Measurements from ENCODE around the gene VPREB1.
A peak's percentile ranks its signal among the peaks of the same experiment; 100 is the strongest.
"Not testable (repeated sequence)": the region's sequence is repeated elsewhere in the genome, so short reads cannot be mapped to it uniquely, and the experiment has no call there.

The VPREB1 gene

GRCh38 chr22:22246706-22247105, 2.1 kb downstream of the VPREB1 start:
- no peak for DNase-seq (ENCODE audit: low read depth)

- DNase-seq (ENCODE audit: low read depth) = no peak
Measured at GRCh38 chr22:22248878-22249277, 4.3 kb downstream of the VPREB1 start.

DNA sequence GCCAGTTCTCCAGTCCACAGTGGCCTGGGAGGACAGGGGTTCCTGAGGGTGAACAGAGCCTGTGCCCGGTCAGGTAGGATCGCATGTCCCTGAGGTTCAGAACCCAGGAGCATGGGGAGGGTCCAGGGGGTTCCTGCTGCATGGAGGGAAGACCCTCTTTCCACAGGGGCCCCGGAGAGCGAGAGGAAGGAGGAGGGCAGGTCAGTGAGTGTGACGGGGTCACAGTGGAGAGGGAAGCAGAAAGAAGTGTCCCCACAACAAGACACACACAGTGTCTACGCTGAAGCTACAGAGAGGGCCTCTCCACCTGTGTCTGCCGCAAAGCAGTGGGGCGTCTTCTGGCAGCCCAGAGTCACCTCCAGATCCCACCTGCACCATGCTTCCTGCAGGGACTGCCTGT, 6.1 kb downstream of the VPREB1 start:
- DNase-seq (ENCODE audit: low read depth) = not testable (repeated sequence)

- DNase-seq (ENCODE audit: low read depth) = not testable (repeated sequence)
Measured at GRCh38 chr22:22256133-22256532, 11.5 kb downstream of the VPREB1 start.

GRCh38 chr22:22258597-22259415, 14.2 kb downstream of the VPREB1 start:
- DNase-seq (ENCODE audit: low read depth) = not testable (repeated sequence)

DNA sequence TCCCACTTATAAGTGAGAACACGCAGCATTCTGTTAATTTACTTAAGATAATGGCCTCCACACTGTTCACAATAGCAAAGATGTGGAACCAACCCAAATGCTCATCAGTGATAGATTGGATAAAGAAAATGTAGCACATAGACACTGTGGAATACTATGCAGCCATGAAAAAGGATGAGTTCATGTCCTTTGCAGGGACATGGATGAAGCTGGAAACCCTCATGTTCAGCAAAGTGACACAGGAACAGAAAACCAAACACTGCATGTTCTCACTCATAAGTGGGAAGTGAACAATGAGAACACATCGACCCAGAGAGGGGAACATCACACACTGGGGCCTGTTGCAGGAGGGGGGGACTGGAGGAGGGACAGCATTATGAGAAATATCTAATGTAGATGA, 15.6 kb downstream of the VPREB1 start:
- not testable (repeated sequence) for DNase-seq (ENCODE audit: low read depth)

DNA sequence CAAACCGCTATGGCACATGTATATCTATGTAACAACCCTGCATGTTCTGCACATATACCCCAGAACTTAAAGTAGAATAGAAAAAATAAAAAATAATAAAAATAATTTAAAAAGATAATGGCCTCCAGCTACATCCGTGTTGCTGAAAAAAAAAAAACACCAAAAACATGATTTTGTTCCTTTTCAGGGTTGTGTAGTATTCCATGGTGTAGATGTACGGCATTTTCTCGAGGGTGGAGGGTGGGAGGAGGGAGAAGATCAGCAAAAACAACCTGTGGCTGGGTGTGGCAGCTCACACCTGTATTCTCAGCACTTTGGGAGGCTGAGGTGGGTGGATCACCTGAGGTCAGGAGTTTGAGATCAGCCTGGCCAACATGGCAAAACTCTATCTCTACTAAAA, 16.0 kb downstream of the VPREB1 start:
- DNase-seq (ENCODE audit: low read depth) = not testable (repeated sequence)

GRCh38 chr22:22262332-22263074, 17.9 kb downstream of the VPREB1 start:
- peak; percentile 41 for DNase-seq (ENCODE audit: low read depth)

DNA sequence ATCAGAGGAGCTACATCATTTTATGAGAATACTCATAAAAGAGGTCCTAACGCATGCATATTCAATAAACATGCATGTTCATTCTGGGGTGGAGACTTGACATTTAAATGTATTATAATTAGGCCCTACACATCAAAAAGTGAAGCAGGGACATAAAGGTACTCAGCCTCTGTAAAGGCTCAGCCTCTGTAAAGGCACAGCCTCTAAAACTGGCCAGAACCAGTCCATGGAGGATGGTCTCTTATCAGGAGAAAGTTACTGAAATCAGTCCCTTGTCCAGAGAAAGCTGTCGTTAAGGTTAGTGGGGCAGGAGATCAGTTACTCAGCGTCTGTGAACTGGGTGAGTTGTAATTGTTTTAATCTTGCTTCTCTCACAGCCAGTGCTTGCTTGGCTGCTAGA, 19.2 kb downstream of the VPREB1 start:
- DNase-seq (ENCODE audit: low read depth) = not testable (repeated sequence)

- DNase-seq (ENCODE audit: low read depth) = not testable (repeated sequence)
Measured at GRCh38 chr22:22270036-22270676, 25.6 kb downstream of the VPREB1 start.

DNA sequence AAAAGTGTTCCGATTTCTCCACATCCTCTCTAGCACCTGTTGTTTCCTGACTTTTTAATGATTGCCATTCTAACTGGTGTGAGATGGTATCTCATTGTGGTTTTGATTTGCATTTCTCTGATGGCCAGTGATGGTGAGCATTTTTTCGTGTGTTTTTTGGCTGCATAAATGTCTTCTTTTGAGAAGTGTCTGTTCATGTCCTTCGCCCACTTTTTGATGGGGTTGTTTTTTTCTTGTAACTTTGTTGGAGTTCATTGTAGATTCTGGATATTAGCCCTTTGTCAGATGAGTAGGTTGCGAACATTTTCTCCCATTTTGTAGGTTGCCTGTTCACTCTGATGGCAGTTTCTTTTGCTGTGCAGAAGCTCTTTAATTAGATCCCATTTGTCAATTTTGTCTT, 32.8 kb downstream of the VPREB1 start:
- DNase-seq (ENCODE audit: low read depth) = not testable (repeated sequence)

DNA sequence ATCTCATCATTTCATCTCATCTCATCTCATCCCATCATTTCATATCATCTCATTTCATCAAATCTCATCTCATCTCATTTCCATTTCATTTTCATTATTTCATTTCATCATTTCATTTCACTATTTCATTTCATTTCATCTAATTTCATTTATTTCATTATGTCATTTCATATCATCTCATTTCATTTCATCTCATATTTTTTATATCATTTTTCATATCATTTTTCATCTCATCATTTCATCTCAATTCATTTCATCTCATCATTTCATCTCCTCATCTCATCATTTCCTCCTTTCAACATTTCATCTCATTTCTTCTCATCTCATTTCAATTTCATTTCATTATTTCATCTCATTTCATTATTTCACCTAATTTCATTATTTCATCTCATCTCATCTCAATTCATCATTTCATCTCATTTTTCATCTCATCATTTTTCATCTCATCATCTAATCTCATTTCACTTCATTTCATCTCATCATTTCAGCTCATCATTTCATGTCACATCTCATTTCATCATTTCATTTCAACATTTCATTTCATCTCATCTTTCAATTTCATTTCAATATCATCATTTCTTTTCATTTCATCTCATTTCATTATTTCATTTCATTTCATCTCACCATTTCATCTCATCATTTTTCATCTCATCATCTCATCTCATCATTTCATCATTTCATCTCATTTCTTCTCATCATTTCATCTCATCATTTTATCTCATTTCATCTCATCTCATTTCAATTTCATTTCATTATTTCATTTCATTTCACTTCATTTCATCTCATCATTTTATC, 40.6 kb downstream of the VPREB1 start:
- DNase-seq (ENCODE audit: low read depth) = not testable (repeated sequence)

DNA sequence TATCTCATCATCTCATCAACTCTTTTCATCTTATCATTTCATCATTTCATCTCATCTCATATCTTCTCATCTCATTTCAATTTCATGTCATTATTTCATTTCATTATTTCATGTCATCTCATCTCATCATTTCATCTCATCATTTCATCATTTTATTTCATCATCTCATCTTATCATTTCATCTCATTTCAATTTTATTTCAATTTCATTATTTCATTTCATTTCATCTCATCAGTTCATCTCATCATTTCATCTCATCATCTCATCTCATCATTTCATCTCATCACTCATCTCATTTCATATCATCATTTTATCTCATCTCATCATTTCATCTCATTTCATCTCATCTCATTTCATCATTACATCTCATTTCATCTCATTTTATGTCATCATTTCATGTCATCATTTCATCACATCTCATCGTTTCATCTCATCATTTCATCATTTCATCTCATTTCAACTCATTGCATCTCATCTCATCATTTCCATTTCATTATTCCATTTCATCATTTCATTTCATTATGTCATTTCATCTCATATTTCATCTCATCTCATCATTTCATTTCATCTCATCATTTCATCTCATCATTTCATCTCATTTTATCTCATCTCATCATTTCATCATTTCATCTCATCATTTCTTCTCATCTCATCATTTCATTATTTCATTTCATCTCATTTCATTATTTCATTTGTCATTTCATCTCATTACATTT, 42.0 kb downstream of the VPREB1 start:
- DNase-seq (ENCODE audit: low read depth) = not testable (repeated sequence)

DNA sequence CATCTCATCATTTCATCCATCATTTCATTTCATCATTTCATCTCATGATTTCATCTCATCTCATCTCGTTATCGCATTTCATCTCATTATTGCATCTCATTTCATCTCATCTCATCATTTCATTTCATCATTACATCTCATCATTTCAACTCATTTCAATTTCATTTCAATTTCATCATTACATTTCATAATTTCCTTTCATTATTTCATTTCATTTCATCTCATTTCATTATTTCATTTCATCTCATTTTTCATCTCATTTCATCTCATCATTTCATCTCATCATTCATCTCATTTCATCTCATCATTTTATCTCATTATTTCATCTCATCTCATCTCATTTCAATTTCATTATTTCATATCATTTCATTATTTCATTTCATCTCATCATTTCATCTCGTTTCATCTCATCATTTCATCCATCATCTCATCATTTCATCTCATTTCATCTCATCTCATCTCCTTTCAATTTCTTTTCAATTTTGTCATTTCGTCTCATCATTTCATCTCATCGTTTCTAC, 42.6 kb downstream of the VPREB1 start:
- DNase-seq (ENCODE audit: low read depth) = not testable (repeated sequence)

- not testable (repeated sequence) for DNase-seq (ENCODE audit: low read depth)
Measured at GRCh38 chr22:22289666-22290065, 45.1 kb downstream of the VPREB1 start.

DNA sequence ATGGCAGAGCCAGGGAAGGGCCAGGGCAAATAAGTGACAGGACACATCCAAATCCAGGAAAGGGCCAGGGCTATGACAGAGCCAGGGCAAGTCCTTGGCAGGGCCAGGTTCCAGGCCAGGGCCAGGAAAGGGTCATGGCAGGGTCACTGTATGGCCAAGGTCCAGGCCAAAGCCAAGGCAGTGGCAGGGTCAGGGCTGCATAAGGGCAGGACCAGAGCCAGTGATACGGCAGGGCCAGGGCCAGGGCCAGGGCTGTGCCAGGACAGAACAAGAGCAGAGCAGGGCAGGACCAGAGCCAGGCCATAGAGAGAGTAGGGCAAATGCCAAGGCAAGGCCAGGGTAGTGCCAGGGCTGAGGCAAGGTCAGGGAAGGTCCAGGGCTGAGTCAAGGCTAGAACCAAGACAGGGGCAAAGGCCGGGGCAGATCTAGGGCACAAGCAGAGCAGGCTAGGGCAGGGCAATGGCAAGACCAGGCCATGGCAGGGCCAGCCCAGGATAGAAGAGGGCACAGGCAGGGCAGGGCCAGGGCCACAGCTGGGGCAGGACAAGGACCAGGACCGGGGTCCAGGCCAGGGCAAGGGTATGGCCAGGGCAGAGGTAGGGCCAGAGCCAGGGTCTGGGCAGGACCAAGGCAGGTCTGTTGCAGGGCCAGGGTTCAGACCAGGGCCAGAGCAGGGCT, 46.7 kb downstream of the VPREB1 start:
- not testable (repeated sequence) for DNase-seq (ENCODE audit: low read depth)

DNA sequence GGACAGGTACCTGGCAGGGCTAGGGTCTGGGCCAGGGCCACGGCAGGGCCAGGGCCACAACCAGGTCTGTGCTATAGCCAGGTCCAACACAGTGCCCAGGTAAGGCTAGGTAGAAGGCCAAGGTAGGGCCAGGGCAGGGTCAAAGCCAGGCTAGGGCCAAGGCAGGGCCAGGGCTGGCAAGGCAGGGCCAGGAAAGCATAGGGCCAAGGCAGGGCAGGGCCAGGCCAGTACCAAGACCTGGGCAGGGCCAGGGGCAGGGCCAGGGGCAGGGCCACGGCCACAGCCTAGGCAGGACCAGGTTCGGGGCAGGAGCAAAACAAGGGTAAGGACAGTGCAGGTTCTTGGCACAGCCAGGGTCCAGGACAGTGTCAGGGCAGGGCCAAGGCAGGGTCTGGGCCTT, 48.1 kb downstream of the VPREB1 start:
- not testable (repeated sequence) for DNase-seq (ENCODE audit: low read depth)

GRCh38 chr22:22293436-22293835, 48.9 kb downstream of the VPREB1 start:
- not testable (repeated sequence) for DNase-seq (ENCODE audit: low read depth)

DNA sequence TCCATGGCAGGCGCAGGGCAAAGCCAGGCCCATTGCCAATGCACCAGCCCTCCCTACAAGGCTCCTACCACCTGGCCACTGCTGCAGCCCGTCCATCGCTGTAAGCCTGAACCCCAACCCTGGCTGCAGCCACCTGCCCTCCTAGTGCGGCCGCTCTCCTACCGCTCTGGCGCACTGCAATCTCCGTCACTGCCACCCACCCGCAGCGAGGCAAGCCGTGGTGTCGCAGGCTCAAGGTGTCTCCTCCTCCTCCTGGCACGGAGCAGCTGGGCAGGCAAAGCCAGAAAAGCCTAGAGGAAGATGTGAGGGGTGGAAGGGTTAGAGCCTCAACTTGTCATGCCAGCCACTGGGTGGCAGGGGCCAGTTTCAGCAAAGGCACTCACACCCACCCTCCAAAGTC, 50.1 kb downstream of the VPREB1 start:
- DNase-seq (ENCODE audit: low read depth) = not testable (repeated sequence)
